CD4-positive, alpha-beta T cell treated with Interleukin-4 for 1 hour (primary cell): ENCODE data around the gene ELF1.
"Not testable (repeated sequence)": the region's sequence is repeated elsewhere in the genome, so short reads cannot be mapped to it uniquely, and the experiment has no call there.

Experiments
- DNase-seq, 2 donors: peaks; one replicate each; pipeline ENCODE4 v3.0.0-alpha.2; 2020 to 2022

ELF1 gene

DNA sequence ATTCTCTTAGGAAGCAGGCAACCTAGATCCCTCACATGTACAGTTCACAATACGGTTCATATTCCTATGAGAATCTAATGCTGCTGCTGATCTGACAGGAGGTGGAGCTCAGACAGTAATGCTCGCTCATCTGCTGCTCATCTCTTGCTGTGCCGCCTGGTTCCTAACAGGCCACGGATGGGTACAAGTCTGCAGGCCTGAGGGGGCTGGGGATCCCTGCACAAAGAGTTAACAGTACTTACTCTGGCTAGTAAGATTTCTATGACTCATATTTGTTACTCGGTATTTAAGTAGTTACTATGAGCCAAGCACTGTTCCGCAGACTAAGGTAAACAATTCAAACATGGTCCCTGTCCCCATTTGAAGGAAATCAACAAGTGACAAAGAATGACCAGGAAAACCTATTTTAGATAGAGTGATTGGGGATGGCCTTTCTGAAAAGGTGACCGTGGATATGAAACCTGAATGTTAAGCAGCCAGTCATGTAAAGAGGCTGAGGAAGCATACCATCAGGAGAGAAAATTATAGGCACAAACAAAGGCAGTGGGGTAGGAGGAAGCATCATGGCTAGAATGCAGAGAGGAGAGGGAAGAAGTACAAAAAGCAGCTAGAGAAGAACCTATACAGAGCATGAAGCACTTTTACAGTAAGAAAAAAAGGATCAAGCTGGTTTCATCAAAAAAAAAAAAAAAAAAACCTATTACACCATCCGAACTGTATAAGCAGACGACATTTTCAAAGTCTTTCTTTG, 21.6 kb upstream of the ELF1 start:
- no peak for DNase-seq

DNA sequence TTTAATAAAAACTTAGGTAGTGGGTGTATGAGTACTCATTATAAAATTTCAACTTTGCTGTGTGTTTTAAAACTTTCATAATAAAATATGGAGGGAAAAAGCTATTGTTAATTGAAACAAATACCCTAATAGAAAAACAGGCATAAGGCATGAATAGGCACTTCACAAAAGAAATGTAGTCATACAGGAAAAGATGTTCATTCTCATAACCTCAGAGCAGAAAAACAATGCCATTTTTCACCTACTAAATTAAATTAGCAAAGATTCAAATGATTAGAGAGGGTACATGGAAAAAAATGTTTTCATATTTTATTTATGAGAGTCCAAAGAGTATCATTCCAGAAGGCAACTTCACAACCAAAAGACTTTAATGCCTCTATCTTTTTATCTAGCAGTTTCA, 20.6 kb upstream of the ELF1 start:
- no peak for DNase-seq

DNA sequence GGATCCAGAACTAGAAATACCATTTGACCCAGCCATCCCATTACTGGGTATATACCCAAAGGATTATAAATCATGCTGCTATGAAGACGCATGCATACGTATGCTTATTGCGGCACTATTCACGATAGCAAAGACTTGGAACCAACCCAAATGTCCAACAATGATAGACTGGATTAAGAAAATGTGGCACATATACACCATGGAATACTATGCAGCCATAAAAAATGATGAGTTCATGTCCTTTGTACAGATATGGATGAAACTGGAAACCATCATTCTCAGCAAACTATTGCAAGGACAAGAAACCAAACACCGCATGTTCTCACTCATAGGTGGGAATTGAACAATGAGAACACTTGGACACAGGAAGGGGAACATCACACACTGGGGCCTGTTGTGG, 17.4 kb upstream of the ELF1 start:
- DNase-seq, result not testable (repeated sequence)

DNA sequence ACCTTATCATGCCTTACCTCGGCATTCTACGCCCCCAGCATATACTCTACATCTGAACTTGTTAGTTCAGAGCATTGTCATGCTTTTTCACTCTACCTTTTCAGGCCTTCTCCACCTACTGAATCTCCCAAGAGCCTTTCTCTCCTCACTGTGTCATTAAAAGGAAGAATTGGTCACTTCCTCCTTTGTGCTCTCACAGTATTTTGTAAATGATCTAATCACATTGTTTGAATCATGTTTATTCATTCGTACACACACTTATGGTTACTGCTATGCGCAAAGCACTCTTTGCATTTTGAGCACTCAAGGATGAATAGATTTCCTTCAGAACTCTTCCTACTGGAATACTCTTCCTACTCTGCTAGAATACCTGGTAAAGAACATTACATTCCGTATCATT, 15.8 kb upstream of the ELF1 start:
- DNase-seq, result no peak

DNA sequence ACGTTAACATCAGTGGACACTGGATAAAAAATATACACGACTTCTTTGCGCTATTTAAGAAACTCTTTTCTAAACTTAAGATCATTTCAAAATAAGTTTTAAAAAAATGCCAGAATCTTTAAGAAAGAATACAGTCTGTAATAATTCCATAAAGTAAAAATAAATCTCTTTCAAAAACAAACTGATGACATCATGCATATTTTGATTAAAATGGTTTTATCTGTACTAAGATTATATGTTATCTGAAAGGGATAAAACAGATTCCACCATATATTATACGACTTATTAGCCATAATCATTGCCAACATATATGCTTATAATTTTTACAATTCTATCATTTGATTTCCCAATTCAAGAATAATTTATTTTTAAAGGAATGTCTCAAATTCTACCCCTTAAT, 15.3 kb upstream of the ELF1 start:
- no peak for DNase-seq

DNA sequence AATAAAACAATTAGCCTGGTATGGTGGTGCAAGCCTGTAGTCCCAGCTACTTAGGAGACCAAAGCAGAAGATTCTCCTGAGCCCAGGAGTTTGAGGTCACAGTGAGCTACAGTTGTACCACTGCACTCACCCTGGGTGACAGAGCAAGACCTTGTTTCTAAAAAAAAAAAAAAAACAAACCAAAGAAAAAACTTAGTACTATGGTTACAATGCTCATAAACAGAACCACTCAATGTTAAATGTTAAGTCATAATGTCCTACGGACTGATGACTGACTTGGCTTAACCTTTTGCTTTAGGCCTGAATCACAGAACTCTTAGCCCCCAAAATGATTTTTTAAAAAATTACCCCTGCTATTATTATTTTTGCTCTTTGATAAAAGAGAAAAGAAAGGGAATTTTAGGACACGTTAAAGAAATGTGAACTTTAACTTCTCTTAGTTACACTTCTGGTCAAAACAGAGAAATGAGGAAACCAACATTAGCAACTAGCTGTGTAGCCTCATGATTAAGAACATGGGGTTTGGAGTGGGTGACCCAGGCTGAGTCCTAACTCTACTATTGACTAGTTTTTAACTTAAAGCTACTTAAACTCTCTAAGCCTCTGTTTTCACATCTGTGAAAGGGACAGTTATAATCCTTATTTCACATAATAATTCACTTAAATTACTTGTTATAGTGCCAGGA, 13.7 kb upstream of the ELF1 start:
- DNase-seq, result no peak

DNA sequence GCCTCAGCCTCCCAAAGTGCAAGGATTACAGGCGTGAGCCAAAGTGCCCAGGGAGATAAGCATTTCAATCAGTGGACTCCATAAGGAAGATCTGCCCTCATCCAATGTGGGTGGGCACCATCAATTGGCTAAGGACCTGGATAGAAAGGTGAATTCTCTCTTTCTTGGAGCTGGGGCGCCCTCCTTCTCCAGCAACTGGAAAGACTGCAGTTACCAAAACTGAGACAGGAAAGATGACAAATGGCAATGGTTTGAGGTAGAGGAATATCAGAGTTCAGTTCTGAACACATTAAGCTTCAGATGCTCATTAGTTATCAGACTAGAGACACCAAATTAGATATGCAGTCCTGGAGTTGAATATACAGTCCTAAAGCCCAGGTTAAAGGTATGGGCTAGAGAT, 10.5 kb upstream of the ELF1 start:
- no peak for DNase-seq

DNA sequence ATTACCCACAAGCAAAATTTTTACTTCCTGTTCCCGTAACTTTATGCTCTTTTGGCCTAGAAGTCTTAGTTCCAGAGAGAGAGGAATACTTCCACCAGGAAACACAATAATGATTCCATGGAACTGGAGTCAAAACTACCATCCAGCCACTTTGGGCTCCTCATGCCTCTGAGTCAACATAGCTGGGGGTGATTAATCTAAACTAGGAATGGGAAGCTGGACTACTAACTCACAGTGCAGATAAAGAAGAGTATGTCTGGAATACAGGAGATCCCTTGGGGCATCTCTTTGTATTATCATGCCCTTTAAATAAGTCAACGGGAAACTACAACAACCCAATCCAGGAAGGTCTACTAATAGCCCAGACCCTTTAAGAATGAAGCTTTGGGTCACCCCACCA, 8.9 kb upstream of the ELF1 start:
- no peak for DNase-seq

DNA sequence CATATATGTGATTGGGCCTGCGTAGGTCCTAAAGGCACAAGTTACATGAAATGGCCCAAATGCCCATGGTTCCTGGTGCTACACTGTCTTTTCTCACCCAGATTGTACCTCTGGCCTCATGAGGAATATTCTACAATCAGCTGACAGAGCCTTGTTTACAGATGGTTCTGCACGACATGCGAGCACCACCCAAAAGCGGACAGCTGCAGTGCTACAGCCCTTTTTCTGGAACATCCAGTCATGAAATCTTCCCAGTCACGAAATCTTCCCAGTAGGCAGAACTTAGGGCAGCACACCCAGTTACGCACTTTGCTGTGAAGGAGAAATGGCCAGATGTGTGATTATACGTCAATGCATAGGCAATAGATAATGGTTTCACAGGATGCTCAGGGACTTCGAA, 7.7 kb upstream of the ELF1 start:
- no peak for DNase-seq

DNA sequence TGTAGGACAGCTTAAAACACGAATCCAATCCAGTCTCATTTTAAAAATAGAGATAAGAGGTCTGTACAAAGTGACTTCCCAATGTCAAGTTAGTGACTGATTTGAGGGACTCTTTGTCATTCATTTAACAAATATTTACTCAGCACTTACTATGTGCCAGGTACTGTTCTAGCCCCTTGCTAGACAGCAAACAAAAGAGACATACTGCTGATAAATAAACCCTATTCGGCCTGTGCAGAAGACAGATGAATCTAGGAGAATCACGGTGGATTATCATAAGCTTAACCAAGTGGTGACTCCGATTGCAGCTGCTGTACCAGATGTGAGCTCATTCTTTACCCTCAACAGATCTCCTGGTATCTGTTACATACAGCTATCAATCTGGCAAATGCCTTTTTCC, 6.4 kb upstream of the ELF1 start:
- no peak for DNase-seq

DNA sequence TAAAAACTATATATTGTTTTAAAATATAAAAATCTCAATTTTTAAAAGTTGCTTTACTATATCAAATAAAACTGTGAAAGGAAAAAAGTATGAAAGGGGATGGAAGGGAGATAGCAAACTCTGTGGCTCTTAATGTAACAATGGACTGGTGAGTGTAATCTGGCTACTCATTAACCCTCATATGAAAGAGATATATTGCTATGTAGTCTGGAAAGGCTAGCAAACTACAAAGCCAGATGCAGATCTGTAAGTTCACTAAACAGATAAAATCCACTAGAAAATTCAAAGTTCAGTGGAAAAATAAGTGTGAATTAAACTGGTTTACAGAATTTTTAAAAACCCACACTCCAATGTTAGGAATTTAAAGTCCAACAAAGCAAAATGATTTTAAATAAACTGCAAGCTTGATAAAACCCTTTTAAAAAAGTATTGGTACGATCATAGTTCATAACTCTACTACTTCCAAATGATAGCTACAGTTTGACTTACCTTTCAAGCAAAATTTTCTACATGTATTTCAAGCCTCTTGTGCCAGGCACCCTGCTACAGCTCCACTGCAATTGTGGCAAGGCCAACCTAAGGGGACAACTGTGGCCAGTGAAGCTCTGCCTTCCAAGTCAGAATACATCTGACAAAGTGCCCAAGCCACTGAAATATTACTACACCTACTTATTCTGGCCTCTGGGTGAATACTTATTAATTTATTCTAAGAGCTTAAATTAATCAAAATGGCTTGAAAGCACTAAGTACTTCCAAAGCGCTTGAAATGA, 647 bp upstream of the ELF1 start:
- DNase-seq, result no peak

DNA sequence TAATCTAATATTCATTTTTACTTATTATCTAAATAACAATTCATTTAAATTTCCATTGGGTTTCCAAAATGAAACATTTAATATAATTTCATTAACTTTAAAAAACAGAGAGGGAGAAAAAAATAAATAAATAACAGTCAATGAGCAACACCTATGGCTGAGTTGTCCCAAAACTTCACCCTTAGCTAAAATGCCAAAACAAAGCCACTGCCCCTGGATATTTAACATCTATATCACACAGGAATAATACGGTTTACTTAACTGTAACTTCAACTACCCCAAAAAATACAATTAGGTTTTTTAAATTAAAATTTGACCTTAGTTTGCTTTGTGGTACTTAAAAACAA, 541 bp downstream of the ELF1 start:
- DNase-seq, result no peak

DNA sequence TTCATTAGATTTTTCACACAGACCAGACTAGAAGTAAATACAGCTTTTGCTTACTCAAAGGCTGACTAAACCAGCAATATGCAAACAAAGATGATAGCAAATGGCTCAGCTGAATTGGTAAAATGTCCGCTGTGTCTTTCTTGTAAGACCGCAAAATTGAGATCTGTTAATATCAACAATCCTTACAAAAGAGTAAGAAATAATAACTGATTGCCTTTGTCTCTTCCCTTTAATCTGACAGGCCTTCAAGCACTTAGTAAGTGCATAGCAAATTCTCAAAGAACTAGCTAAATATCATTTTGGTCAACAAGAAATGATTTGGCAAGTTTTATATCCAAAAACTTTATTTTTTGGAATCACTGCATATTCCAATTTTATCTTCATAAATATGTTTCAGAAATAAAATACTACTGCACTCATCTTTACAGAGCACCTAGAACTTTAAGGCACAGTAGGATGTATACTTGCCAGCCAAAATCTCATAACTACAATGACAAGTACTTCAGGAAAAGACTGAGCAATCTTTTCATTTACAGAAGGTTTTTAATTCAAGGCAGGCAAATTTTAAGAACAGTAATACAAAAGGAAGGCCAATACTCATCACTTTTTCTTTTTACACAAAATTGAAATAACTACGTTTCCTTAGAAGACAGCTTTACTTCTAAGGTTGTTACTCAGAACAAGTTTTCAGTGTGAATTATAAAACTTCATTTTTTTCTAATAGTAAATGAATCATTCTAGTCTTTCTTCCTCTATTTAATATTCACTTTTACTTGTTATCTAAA, 1.1 kb downstream of the ELF1 start:
- DNase-seq, result peak in 1 of 2 donors; percentile 57

DNA sequence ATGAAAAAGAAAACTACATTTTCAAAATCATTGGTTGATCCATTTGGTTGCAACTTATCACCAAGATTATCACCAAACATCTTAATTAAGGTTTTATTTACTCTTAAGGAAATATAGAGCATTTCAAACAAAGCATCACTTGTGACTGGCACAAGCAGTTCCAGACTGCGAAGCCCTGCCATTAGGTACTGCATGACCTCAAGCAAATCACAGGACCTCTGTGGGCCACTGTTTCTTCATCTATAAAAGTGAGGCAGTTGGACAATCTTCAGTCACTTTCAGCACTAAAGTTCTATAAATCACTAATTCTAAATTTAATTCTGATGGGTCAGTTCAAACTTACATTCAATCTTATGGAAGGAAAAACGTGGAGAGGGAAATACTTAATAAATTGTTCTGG, 2.0 kb downstream of the ELF1 start:
- DNase-seq, result peak; percentile 60 to 62

DNA sequence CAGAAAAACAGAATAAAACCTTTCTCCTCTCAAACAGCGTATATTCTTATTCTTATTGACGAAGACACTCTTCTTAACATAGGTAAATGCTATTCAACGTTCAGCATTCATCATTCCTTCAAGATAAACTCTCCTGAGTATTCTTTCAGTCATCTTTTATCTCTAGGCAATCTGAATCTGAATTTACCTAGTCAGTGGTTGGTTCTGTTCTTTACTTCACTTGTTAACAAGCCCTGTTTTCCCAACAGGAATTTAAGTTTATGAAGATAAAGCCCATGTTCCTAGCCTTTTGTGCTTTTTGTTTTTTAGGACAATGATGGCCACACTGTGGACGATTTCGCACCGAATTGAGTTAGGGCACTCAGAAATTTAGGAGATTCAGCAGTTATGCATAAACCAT, 3.2 kb downstream of the ELF1 start:
- no peak for DNase-seq

DNA sequence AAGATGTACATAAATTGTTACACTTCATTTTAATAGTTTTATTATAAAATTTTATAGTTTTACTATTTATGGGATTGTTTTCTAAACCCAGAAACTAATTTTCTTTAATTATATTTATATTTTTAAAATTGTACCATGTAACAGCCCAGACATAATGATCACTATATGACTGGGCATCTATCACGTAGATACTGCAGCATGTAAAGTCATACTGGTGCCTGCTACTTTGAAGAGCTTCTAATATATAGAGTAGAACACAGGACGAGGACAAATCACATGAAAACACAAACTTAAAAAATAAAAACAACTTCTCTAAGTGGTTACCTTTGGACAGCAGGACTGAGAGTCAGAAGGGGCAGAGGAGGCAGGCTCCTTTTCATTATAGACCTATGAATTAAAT, 5.3 kb downstream of the ELF1 start:
- DNase-seq, result no peak

DNA sequence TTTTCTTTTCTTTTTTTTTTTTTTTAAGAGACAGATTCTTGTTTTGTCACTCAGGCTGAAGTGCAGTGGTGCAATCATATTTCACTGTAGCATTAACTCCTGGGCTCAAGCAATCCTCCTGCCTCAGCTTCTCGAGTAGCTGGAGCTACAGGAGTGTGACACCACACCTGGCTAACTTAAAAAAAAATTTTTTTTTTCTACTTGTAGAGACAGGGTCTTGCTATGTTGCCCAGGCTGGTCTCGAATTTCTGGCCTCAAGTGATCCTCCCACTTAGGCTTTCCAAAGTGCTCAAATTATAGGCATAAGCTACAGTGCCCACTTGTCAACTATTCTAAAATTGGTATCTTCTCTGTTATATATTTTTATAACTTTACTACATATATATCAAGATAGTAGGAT, 6.6 kb downstream of the ELF1 start:
- no peak for DNase-seq

DNA sequence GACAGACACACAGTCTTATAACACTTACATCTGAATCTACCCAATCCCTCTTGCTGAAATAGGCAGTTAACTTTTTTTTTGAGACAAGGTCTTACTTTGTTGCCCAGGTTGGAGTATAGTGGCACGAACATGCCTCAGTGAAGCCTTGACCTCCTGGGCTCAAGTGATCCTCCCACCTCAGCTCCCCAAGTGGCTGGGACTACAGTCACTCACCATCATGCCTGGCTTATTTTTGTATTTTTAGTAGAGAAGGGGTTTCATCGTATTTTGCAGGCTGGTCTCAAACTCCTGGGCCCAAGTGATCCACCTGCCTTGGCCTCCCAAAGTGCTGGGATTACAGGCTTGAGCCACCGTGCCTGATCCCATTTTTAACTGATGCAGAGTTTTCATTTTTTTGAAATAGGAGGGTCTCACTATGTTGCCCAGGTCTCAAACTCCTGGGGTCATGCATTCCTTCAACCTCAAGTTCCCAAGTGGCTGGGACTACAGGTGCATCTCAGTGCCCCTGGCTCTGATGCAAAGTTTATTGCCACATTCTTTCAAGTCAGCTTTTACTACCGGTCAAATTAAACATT, 7.6 kb downstream of the ELF1 start:
- no peak for DNase-seq

DNA sequence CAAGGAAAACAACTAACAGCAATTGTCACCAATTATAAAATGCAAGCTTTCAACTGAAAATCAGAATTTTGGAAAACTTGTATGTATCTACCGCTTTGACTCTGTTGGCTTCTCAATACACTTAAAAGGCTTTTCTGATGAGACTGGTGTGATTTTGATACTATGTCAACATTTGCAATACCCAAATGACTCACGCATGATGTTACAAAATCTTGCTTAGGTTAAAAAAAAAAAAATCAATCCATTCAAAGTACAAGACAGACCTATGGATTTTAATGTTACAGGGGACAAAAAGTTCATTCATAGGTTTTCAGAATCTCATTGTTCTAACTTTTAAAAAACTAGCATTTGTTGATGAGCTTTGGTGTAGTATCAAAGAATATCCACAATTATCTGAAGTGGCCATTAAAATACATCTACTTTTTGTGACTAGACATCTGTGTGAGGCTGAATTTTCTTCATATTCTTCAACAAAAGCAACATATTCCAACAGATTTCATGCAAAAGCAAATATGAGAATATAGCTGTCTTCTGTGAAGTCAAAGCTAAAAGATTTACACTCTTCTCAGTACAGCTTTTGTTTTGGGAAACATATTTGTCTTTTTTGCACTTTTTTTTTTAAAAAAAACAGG, 10.7 kb downstream of the ELF1 start:
- DNase-seq, result no peak

DNA sequence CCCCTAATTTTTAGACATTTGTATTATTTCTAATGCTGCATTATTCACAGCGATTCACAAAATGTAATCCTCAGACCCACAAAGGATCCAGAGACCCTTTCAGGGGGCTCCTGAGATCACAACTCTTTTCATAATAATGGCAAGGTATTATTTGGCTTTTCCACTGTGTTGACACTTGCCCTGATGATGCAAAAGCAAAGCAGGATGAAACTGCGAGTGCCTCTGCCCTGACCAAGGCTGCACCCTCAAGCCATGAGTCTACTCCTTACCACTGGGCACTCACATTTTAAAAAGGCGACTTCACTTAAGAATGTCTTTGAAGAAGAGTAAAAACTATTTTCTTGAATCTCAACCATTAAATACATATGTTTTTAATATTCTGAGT, 11.4 kb downstream of the ELF1 start:
- DNase-seq, result no peak

DNA sequence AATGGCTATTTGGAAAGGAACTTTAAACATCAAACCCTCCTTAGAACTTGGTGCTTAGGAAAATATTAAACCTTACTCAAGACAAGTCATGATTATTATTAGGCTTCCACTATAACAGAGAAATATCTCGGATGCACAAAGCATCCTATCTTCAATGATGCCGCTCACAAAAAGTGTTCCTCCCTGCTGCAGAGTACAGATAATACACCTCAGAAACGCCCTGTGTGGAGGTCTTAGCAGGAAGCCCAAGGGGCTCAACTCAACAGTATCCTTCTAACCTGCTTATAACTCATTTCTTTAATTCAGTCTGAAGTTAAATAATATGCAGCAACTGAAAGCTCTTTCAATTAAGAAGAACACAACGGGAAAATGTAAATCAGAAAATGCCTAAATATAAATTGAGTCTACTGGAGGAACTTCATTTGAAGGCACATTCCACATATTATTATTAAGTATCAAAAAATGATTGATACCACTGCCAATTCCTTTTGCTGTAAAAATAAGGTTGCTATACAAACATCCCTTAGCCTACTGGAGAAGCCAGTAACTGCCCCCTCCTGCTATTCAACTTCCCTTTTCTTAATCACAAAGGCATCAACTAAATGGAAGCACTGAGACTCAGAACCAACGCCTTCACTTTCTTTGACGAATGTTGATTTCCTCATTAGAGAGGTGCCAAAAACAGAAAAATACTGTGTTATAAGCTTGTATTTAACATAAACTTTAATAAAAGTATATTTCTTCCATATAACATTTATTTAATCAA, 12.0 kb downstream of the ELF1 start:
- DNase-seq, result no peak

DNA sequence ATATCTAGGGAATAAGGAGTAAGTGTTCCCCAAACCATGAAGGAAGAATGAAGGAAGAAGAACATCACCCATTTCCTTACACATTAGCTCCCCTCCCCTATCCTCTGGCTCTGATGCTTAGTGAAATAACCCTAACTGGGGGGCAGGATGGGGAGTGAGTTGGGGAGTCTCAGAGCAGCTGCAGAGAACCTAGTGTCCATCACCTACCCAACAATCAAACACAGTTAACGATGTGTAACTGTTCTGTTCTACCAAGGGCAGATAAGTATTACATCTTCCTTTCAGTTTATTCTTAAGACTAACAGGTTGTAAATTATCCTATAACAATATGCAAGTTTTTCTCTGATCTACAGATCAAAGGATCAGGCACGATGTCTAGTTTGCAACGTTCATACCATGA, 12.8 kb downstream of the ELF1 start:
- no peak for DNase-seq
